SK-N-SH treated with all-trans-retinoic acid at 6 μM for 48 hours (cell line): ENCODE results near the gene NTM.

Experiments used
- ATAC-seq: fragments of 200-7000 bp; cut with Tn5 transposase; 3 replicates; pipeline ENCODE4 v1.9.1; 2020; ENCODE audit warnings: mild to moderate bottlenecking, moderate library complexity
- ARNTL ChIP-seq: fragments of 450-650 bp; formaldehyde crosslinking; IDR thresholded peaks from 2 replicates; pipeline ENCODE4 v1.5.0; 2020; ENCODE audit warnings: low read depth, mild to moderate bottlenecking, moderate library complexity, borderline replicate concordance
- BACH2 ChIP-seq: fragments of 250-450 bp; sonication (Bioruptor Pico); IDR thresholded peaks from 2 replicates; pipeline ENCODE4 v1.9.0; 2021; ENCODE audit warnings: mild to moderate bottlenecking, borderline replicate concordance
- CSDC2 ChIP-seq: fragments of 250-450 bp; sonication (Bioruptor Pico); IDR thresholded peaks from 2 replicates; pipeline ENCODE4 v1.5.0; 2020; ENCODE audit warnings: mild to moderate bottlenecking, moderate library complexity
- ESRRG ChIP-seq: fragments of 250-450 bp; sonication (Bioruptor Pico); IDR thresholded peaks from 2 replicates; pipeline ENCODE4 v1.6.1; 2021; ENCODE audit warnings: mild to moderate bottlenecking
- GLIS3 ChIP-seq: fragments of 250-450 bp; sonication (Bioruptor Pico); IDR thresholded peaks from 2 replicates; pipeline ENCODE4 v1.5.0; 2020; ENCODE audit warnings: mild to moderate bottlenecking, moderate library complexity
- OSR1 ChIP-seq: fragments of 250-450 bp; sonication (Bioruptor Pico); IDR thresholded peaks from 2 replicates; pipeline ENCODE4 v1.8.0; 2022; ENCODE audit warnings: moderate library complexity, mild to moderate bottlenecking, inconsistent platforms
- RARB ChIP-seq: fragments of 250-450 bp; sonication (Bioruptor Pico); IDR thresholded peaks from 2 replicates; pipeline ENCODE4 v1.8.0; 2021; ENCODE audit warnings: mild to moderate bottlenecking, moderate library complexity
- SNAI2 ChIP-seq: fragments of 250-450 bp; sonication (Bioruptor Pico); IDR thresholded peaks from 2 replicates; pipeline ENCODE4 v1.5.0; 2020; ENCODE audit warnings: mild to moderate bottlenecking, moderate library complexity
- TOX ChIP-seq: fragments of 250-450 bp; sonication (Bioruptor Pico); IDR thresholded peaks from 2 replicates; pipeline ENCODE4 v1.8.0; 2021; ENCODE audit warnings: mild to moderate bottlenecking, moderate library complexity, borderline replicate concordance
- ZFP3 ChIP-seq: fragments of 250-450 bp; sonication (Bioruptor Pico); IDR thresholded peaks from 2 replicates; pipeline ENCODE4 v1.5.0; 2020; ENCODE audit warnings: mild to moderate bottlenecking, moderate library complexity
- ZFP30 ChIP-seq: fragments of 450-650 bp; formaldehyde crosslinking; IDR thresholded peaks from 2 replicates; pipeline ENCODE4 v1.5.0; 2022; ENCODE audit warnings: mild to moderate bottlenecking, moderate library complexity
- ZNF565 ChIP-seq: fragments of 450-650 bp; formaldehyde crosslinking; conservative IDR thresholded peaks from 2 replicates; pipeline ENCODE4 v1.5.0; 2020; ENCODE audit warnings: low read depth, mild to moderate bottlenecking, moderate library complexity
- ZNF70 ChIP-seq: fragments of 450-650 bp; formaldehyde crosslinking; IDR thresholded peaks from 2 replicates; pipeline ENCODE4 v1.5.0; 2020; ENCODE audit warnings: mild to moderate bottlenecking, moderate library complexity
- ZNF8 ChIP-seq: fragments of 450-650 bp; formaldehyde crosslinking; IDR thresholded peaks from 2 replicates; pipeline ENCODE4 v1.5.0; 2020; ENCODE audit warnings: mild to moderate bottlenecking, moderate library complexity
- TF ChIP-seq, protein P1 (sequence below): fragments of 250-450 bp; sonication (Bioruptor Pico); IDR thresholded peaks from 2 replicates; pipeline ENCODE4 v1.5.1; 2020; ENCODE audit warnings: low read depth, mild to moderate bottlenecking, moderate library complexity
- TF ChIP-seq, protein P2 (sequence below): fragments of 250-450 bp; sonication (Bioruptor Pico); IDR thresholded peaks from 2 replicates; pipeline ENCODE4 v1.8.0; 2021; ENCODE audit warnings: low read depth, mild to moderate bottlenecking, moderate library complexity, borderline replicate concordance
- TF ChIP-seq, protein P3 (sequence below): fragments of 250-450 bp; sonication (Bioruptor Pico); IDR thresholded peaks from 2 replicates; pipeline ENCODE4 v1.5.0; 2020; ENCODE audit warnings: mild to moderate bottlenecking, moderate library complexity
- TF ChIP-seq, protein P4 (sequence below): fragments of 250-450 bp; sonication (Bioruptor Pico); IDR thresholded peaks from 2 replicates; pipeline ENCODE4 v1.8.0; 2020; ENCODE audit warnings: mild to moderate bottlenecking, moderate library complexity, borderline replicate concordance

Gene NTM

DNA sequence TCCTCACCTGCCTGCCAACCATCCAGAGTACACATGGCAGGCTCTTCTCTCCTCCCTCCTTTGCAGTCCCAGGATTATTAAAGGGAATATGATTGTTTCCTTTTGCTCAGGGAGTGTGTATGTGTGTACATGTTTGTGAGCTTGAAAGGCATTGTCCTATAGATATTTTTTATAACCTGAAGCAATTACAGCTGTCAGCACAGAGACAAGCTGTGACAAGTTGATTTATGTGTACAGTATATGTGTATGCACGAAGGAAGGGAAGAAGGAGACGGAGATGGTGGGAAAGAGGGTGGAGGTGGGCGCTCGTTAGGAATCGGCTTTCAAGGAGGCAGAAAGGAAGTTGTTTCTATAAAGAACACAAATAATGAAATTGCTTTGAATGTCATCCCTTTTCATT lies 537.0 kb downstream of the NTM start:
- TF ChIP-seq ZFP3 (CRISPR knock-in tag) (no peak), TOX (CRISPR knock-in tag) (no peak), CSDC2 (CRISPR knock-in tag) (no peak), ARNTL (CRISPR knock-in tag) (no peak), BACH2 (CRISPR knock-in tag) (no peak), GLIS3 (CRISPR knock-in tag) (no peak), ZNF8 (CRISPR knock-in tag) (no peak), ESRRG (CRISPR knock-in tag) (no peak), ZNF70 (CRISPR knock-in tag) (no peak), OSR1 (no peak), RARB (CRISPR knock-in tag) (no peak), SNAI2 (CRISPR knock-in tag) (no peak), ZFP30 (CRISPR knock-in tag) (no peak), ZNF565 (CRISPR knock-in tag) (no peak)
- TF ChIP-seq, protein P1, sequence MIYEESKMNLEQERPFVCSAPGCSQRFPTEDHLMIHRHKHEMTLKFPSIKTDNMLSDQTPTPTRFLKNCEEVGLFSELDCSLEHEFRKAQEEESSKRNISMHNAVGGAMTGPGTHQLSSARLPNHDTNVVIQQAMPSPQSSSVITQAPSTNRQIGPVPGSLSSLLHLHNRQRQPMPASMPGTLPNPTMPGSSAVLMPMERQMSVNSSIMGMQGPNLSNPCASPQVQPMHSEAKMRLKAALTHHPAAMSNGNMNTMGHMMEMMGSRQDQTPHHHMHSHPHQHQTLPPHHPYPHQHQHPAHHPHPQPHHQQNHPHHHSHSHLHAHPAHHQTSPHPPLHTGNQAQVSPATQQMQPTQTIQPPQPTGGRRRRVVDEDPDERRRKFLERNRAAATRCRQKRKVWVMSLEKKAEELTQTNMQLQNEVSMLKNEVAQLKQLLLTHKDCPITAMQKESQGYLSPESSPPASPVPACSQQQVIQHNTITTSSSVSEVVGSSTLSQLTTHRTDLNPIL (CRISPR knock-in tag), result no peak
- TF ChIP-seq, protein P2, sequence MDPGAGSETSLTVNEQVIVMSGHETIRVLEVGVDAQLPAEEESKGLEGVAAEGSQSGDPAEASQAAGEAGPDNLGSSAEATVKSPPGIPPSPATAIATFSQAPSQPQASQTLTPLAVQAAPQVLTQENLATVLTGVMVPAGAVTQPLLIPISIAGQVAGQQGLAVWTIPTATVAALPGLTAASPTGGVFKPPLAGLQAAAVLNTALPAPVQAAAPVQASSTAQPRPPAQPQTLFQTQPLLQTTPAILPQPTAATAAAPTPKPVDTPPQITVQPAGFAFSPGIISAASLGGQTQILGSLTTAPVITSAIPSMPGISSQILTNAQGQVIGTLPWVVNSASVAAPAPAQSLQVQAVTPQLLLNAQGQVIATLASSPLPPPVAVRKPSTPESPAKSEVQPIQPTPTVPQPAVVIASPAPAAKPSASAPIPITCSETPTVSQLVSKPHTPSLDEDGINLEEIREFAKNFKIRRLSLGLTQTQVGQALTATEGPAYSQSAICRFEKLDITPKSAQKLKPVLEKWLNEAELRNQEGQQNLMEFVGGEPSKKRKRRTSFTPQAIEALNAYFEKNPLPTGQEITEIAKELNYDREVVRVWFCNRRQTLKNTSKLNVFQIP (CRISPR knock-in tag), result no peak
- TF ChIP-seq, protein P3, sequence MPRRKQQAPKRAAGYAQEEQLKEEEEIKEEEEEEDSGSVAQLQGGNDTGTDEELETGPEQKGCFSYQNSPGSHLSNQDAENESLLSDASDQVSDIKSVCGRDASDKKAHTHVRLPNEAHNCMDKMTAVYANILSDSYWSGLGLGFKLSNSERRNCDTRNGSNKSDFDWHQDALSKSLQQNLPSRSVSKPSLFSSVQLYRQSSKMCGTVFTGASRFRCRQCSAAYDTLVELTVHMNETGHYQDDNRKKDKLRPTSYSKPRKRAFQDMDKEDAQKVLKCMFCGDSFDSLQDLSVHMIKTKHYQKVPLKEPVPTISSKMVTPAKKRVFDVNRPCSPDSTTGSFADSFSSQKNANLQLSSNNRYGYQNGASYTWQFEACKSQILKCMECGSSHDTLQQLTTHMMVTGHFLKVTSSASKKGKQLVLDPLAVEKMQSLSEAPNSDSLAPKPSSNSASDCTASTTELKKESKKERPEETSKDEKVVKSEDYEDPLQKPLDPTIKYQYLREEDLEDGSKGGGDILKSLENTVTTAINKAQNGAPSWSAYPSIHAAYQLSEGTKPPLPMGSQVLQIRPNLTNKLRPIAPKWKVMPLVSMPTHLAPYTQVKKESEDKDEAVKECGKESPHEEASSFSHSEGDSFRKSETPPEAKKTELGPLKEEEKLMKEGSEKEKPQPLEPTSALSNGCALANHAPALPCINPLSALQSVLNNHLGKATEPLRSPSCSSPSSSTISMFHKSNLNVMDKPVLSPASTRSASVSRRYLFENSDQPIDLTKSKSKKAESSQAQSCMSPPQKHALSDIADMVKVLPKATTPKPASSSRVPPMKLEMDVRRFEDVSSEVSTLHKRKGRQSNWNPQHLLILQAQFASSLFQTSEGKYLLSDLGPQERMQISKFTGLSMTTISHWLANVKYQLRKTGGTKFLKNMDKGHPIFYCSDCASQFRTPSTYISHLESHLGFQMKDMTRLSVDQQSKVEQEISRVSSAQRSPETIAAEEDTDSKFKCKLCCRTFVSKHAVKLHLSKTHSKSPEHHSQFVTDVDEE, result no peak
- TF ChIP-seq, protein P4, sequence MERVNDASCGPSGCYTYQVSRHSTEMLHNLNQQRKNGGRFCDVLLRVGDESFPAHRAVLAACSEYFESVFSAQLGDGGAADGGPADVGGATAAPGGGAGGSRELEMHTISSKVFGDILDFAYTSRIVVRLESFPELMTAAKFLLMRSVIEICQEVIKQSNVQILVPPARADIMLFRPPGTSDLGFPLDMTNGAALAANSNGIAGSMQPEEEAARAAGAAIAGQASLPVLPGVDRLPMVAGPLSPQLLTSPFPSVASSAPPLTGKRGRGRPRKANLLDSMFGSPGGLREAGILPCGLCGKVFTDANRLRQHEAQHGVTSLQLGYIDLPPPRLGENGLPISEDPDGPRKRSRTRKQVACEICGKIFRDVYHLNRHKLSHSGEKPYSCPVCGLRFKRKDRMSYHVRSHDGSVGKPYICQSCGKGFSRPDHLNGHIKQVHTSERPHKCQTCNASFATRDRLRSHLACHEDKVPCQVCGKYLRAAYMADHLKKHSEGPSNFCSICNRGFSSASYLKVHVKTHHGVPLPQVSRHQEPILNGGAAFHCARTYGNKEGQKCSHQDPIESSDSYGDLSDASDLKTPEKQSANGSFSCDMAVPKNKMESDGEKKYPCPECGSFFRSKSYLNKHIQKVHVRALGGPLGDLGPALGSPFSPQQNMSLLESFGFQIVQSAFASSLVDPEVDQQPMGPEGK, result no peak
- no peak for ATAC-seq

DNA sequence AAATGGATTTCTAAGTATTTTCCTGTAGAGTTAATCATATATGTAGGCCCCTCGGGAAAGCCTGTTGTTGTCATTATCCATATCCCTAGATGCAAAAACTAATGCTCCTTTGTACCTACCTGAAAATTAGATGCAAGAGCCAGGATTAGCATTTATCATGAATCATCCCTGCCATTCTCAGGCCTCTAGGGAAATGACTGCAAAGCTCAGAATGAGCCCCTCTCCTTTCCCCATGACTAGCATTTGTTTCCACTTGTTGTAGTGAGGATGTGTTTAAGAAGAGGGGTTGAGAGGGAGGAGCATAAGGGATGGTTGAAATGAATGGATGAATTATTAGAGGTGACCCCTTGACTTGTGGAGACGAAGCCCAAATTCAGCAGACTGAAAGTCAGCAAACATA lies 537.9 kb downstream of the NTM start:
- no peak for ATAC-seq
- TF ChIP-seq ESRRG (CRISPR knock-in tag) (no peak), BACH2 (CRISPR knock-in tag) (no peak), OSR1 (no peak)
- TF ChIP-seq, protein P1 (CRISPR knock-in tag), result no peak
- TF ChIP-seq, protein P3, result no peak
